ENCODE measurements around the gene CHRM3. TPM values are rescaled to one million over a fixed set of nuclear protein-coding genes. Genes with fewer than 3 reads are reported as not detected.

The CHRM3 gene
- total RNA-seq, 2 experiments from 2014 or later = not detected

DNA sequence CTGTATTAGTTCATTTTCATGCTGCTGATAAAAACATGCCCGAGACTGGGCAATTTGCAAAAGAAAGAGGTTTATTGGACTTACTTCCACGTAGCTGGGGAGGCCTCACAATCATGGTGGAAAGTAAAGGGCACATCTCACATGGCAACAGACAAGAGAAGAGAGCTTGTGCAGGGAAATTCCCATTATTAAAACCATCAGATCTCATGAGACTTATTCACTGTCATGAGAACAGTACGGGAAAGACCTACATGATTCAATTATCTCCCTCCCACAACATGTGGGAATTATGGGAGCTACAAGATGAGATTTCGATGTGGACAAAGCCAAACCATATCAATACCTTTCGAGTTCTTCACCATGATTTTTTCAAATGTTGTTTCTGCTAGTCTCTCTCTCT is 3.7 kb upstream of the CHRM3 start:
- Mint-ChIP-seq H3K27ac (no peak overlapping the region), H3K36me3 (ENCODE audit: low read depth) (no peaks in the 10 kb centered on the region), H3K27me3 (peaks cover 43% of the 10 kb centered on the region), H3K4me3 (no peak overlapping the region), H3K9me3 (no peaks in the 10 kb centered on the region), H3K4me1 (peaks cover 16% of the 10 kb centered on the region)
- ChIA-PET CTCF (no interaction called here), POLR2A (no interaction called here)
- no peak for DNase-seq

DNA sequence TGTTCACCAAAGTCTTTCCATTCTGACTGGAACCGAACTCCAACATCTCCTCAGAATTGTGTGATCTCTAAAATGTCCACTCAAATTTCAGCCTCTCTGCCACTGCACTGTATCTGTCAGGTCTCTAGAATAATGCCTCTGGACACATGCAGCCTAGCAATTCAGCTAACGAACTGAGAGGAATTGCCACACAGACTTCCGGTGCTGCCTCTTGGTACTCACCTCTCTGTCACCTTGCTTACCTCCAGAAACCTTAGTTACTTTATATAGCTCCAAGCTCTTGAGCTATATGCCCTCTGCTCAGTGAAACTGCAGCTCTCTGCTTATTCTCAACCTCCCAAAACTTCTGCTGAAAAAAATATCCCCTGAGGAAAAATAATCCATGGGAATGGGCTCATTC is 2.7 kb upstream of the CHRM3 start:
- peaks cover 22% of the 10 kb centered on the region for H3K4me1 Mint-ChIP-seq
- H3K27ac Mint-ChIP-seq = no peak overlapping the region
- CTCF ChIA-PET = interaction anchor here (0.7 kb wide), 1 partner anchor 10 kb away, joined by 3 read pairs; no protein-coding TSS in a partner anchor

DNA sequence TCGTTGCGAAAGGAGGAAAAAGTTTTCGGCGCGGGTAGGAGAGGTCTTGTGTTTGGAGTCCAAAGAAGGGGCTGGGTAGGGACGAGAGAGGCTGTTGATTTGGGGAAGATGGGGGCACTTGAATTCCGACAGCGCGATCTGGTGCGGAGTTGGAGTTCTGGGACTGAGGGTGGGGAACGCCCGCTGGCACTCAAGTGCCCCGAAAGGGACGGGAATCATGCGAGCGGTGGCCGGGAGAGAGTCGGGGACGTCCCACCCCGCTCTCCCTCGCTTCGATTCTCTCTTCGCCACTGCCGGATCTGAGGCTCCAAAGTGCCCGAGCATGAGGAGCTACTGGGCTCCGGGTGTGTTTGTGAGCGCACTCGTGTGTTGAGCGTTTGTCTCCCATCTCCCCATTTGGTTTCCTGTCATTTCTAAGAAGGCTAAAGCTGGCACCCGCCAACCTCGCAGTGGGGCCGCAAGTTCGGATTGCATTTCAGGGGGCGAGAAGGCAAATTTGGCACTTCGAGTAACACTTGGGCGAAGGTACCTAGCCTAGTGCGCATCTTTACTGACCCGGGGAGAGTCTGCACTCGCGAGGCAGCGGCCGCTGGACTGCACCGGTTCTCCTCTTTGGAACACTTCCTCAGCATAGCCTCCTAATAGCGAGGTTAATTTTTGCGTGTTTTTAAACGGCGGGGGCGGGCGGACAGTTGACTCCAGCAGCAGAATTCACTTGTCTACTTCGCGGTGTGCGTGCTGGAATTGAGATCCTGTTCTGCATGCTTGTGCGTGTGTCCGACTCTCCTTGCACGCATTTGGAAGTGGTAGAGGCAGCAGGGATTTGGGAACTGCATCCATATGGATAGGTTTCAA is 1.2 kb downstream of the CHRM3 start:
- peaks cover 65% of the 10 kb centered on the region for H3K27me3 Mint-ChIP-seq
- peak overlapping the region; percentile 43 for H3K4me3 Mint-ChIP-seq
- no peaks in the 10 kb centered on the region for H3K9me3 Mint-ChIP-seq
- H3K27ac Mint-ChIP-seq = no peak overlapping the region
- CTCF ChIA-PET = no interaction called here
- peaks cover 22% of the 10 kb centered on the region for H3K4me1 Mint-ChIP-seq
- H3K36me3 Mint-ChIP-seq (ENCODE audit: low read depth) = no peaks in the 10 kb centered on the region
- POLR2A ChIA-PET = no interaction called here
- DNase-seq = no peak

More for the DNA sequence above, 2.7 kb upstream of the CHRM3 start:
- no peaks in the 10 kb centered on the region for H3K36me3 Mint-ChIP-seq (ENCODE audit: low read depth)
- H3K4me3 Mint-ChIP-seq = no peak overlapping the region
- H3K27me3 Mint-ChIP-seq = peaks cover 53% of the 10 kb centered on the region
- POLR2A ChIA-PET = no interaction called here
- no peaks in the 10 kb centered on the region for H3K9me3 Mint-ChIP-seq
- DNase-seq = no peak

DNA sequence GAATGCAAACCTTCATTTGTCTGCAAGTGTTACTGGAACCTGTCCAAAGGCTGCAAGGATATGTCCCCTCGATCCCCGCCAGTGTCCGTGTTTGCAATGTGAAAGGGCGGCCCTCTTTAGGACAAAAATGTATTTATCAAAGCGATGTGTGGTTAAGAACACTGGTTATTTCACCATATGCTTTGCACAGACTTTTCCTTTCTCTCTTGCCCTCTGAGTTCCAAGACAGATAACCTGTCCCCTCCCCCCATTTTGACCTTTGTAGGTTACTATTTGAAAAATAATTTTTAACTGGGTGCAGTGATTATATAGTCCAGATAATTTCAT is 1.8 kb downstream of the CHRM3 start:
- Mint-ChIP-seq H3K4me3 (no peak overlapping the region), H3K27ac (no peak overlapping the region)
- CTCF ChIA-PET = no interaction called here

DNA sequence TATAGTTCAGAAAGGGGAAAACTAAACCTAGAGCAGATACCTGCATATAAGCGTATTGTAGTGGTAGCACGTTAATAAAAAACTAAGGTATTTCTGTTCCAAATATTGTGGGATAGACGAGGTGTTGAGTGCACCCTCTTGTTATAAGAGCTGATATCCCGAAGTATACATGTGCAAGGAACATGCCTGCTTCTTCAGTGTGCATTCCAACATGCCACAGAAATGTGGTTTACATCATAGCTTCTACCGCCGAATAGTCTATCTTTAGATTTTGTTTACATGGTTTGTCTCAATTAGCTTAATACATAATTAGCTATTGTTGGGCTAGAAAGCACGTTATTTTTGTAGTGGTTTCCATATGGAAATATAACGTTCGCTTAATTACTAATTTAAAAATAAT is 2.2 kb downstream of the CHRM3 start:
- no peak overlapping the region for H3K4me3 Mint-ChIP-seq
- no peaks in the 10 kb centered on the region for H3K36me3 Mint-ChIP-seq (ENCODE audit: low read depth)
- CTCF ChIA-PET = no interaction called here
- no peak overlapping the region for H3K27ac Mint-ChIP-seq
- H3K4me1 Mint-ChIP-seq = peaks cover 22% of the 10 kb centered on the region
- no peaks in the 10 kb centered on the region for H3K9me3 Mint-ChIP-seq
- POLR2A ChIA-PET = no interaction called here
- no peak for DNase-seq
- H3K27me3 Mint-ChIP-seq = peaks cover 59% of the 10 kb centered on the region

More for the DNA sequence above, 1.8 kb downstream of the CHRM3 start:
- no peaks in the 10 kb centered on the region for H3K9me3 Mint-ChIP-seq
- no peaks in the 10 kb centered on the region for H3K36me3 Mint-ChIP-seq (ENCODE audit: low read depth)
- DNase-seq = no peak
- POLR2A ChIA-PET = no interaction called here
- peaks cover 22% of the 10 kb centered on the region for H3K4me1 Mint-ChIP-seq
- peaks cover 62% of the 10 kb centered on the region for H3K27me3 Mint-ChIP-seq

DNA sequence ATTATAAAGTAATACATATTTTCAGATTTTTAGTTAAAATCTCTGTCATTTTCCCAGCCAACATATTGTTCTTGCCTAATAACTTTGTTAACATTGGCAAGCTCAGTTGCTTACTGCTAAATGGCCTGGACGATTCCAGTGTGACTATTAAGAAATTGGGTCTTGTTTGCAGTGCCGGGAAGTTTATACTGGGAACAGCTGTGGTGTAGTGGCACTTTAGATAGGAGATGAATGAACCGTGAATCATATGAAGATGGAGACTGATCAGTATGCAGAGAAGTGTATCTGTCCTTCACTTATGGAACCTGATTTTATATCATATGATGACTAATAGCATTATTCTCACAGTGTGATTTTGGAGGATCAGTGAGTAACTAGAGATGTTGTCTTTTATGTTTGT is 3.3 kb downstream of the CHRM3 start:
- no peaks in the 10 kb centered on the region for H3K9me3 Mint-ChIP-seq
- no peak for DNase-seq
- ChIA-PET POLR2A (no interaction called here), CTCF (no interaction called here)
- H3K27me3 Mint-ChIP-seq = peaks cover 53% of the 10 kb centered on the region
- H3K4me3 Mint-ChIP-seq = no peak overlapping the region
- no peak overlapping the region for H3K27ac Mint-ChIP-seq
- H3K36me3 Mint-ChIP-seq (ENCODE audit: low read depth) = no peaks in the 10 kb centered on the region
- peaks cover 22% of the 10 kb centered on the region for H3K4me1 Mint-ChIP-seq

DNA sequence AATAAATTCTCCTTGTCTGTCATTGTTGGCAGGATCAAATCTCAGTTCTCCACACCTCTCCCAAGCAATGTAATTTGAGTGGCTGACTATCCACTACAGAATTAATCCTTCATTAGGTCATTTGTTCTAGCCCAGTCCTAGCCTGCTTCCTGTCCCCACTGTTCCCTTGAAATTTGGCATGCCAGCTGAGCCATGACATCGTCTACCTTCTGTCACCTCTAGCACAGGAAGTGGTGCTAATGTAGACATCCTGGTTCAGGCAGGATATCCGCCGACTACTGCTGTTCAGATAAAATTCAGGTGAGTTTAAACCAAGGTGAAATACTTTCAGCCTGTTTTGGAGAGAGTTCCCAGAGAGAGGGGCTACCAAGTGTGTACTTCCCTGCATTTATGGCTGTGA is 5.9 kb downstream of the CHRM3 start:
- Mint-ChIP-seq H3K27me3 (peaks cover 42% of the 10 kb centered on the region), H3K27ac (no peak overlapping the region), H3K4me3 (no peak overlapping the region), H3K4me1 (peaks cover 10% of the 10 kb centered on the region), H3K36me3 (ENCODE audit: low read depth) (no peaks in the 10 kb centered on the region), H3K9me3 (no peaks in the 10 kb centered on the region)
- ChIA-PET POLR2A (no interaction called here), CTCF (no interaction called here)
- no peak for DNase-seq

DNA sequence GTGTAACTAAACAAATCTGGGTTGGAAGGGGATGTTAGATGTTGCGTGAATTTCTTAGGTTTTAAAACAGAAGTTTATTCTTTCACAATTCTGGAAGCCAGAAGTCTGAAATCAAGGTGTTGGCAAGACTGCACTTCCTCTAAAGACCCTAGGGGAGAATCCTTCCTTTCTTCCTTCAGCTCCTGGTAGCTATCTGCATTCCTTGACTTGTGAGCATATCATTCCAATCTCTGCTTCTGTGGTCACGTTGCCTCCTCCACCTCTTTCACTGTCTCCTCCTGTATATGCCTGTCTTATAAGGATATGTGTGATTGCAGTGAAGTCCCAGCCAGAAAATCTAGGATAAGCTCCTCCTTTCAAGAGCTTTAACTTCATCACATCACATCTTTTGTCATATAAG is 7.7 kb downstream of the CHRM3 start:
- Mint-ChIP-seq H3K4me1 (no peaks in the 10 kb centered on the region), H3K27ac (no peak overlapping the region), H3K27me3 (peaks cover 25% of the 10 kb centered on the region), H3K9me3 (no peaks in the 10 kb centered on the region), H3K36me3 (ENCODE audit: low read depth) (no peaks in the 10 kb centered on the region), H3K4me3 (no peak overlapping the region)
- ChIA-PET CTCF (interaction anchor here (0.5 kb wide), 1 partner anchor 172 kb away, joined by 3 read pairs; no protein-coding TSS in a partner anchor), POLR2A (no interaction called here)
- DNase-seq = no peak

DNA sequence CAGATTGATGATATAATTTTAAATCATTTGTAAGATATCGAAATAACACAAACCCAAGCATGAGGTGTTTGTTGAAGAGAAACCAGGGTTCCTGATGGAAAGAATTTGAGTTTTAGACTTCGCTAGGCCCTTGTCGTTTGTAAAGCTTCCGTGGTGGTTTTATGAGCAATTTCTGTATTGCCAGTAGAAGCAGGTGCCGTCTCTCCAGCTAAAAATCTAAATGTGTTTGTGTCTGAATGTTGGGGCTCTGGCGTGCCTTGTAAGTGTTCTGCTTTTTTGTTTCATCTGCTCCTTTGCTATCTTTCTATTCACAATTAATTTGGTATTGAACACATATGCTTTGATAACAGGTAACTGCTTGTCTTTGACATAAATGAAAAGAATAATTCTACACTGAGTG is 27.5 kb downstream of the CHRM3 start:
- no peak for DNase-seq
- no peaks in the 10 kb centered on the region for H3K36me3 Mint-ChIP-seq (ENCODE audit: low read depth)
- H3K9me3 Mint-ChIP-seq = peaks cover 7% of the 10 kb centered on the region
- H3K27me3 Mint-ChIP-seq = no peaks in the 10 kb centered on the region
- no peaks in the 10 kb centered on the region for H3K4me1 Mint-ChIP-seq
- no peak overlapping the region for H3K27ac Mint-ChIP-seq
- no peak overlapping the region for H3K4me3 Mint-ChIP-seq
- CTCF ChIA-PET = interaction anchor here (1.4 kb wide), 1 partner anchor 484 kb away, joined by 3 read pairs; no protein-coding TSS in a partner anchor
- POLR2A ChIA-PET = no interaction called here

DNA sequence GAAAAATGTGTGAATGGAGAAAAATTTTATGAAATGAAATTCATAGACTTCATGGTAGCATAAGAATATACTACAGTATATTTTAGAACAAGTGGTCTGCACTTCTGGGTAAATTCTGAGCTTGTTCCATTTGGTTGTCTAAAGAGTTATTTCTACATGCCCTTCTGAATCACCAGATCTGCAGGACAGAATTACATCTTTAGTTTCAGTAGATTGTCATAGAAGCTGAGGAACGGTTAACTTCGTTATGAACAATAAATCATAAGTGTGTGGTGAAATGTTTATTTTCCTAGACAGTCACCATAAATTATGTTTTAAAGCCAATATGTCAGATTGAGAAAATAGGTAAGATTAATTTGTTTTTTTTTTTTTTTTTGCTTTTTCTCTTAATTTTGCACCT is 30.9 kb downstream of the CHRM3 start:
- Mint-ChIP-seq H3K27me3 (no peaks in the 10 kb centered on the region), H3K4me3 (no peak overlapping the region), H3K4me1 (no peaks in the 10 kb centered on the region), H3K27ac (no peak overlapping the region), H3K9me3 (peaks cover 6% of the 10 kb centered on the region), H3K36me3 (ENCODE audit: low read depth) (no peaks in the 10 kb centered on the region)
- CTCF ChIA-PET = interaction anchor here (0.9 kb wide), 1 partner anchor 10 kb away, joined by 4 read pairs; no protein-coding TSS in a partner anchor
- no peak for DNase-seq
- POLR2A ChIA-PET = no interaction called here

DNA sequence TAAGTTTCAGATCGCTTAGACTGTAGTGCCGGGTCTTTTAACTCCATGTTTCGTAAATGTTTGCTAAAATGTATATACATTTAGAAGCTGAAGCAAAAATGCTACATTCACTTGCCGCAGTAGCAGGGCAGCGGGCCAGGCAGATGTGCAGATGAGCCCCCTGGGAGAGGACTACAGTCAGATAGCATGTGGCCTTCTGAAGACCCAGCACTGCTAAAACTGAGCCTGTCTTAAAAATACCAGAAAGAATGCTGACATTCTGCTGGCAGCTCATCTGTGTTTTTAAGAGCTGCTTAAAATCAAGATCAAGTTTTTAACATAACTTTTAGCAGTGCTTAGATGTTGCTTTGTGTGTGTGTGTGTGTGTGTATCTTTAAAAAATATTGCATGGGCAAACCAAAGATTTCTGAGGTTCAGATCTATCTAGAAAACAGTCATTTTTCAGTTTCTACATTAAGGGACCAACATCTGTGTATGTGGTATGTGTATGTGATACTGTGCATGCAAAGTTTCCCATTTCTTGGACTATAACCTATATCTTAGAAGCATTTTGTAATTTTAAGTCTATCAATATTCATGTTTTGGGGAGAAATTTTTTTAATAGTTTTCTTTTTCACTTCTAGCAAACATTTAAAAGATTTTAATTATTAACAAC is 31.7 kb downstream of the CHRM3 start:
- Mint-ChIP-seq H3K4me1 (no peaks in the 10 kb centered on the region), H3K36me3 (ENCODE audit: low read depth) (no peaks in the 10 kb centered on the region), H3K27ac (no peak overlapping the region), H3K4me3 (no peak overlapping the region), H3K27me3 (no peaks in the 10 kb centered on the region), H3K9me3 (peaks cover 3% of the 10 kb centered on the region)
- ChIA-PET CTCF (no interaction called here), POLR2A (no interaction called here)
- DNase-seq = no peak

DNA sequence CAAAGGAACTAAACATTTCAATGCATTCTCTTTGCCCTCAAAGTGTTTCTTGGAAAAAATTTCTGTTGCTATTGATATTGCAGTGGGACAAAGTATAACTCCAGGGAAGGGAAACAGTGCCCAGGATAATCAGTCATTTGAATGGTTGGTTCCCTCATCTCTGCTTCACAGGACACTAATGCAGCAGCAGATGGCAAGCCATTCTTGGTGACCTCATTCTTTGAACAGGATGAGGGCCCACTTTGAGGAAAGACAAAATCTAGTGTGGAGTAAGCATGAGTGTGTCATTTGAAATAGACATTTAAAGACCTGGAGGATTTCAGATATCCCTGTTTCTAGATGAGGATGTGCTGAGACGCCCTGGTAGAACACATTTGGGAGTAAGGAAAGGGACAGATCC is 32.3 kb downstream of the CHRM3 start:
- Mint-ChIP-seq H3K9me3 (peaks cover under 1% of the 10 kb centered on the region), H3K4me3 (no peak overlapping the region), H3K36me3 (ENCODE audit: low read depth) (no peaks in the 10 kb centered on the region), H3K4me1 (no peaks in the 10 kb centered on the region), H3K27me3 (no peaks in the 10 kb centered on the region), H3K27ac (no peak overlapping the region)
- POLR2A ChIA-PET = no interaction called here
- CTCF ChIA-PET = no interaction called here
- DNase-seq = no peak

DNA sequence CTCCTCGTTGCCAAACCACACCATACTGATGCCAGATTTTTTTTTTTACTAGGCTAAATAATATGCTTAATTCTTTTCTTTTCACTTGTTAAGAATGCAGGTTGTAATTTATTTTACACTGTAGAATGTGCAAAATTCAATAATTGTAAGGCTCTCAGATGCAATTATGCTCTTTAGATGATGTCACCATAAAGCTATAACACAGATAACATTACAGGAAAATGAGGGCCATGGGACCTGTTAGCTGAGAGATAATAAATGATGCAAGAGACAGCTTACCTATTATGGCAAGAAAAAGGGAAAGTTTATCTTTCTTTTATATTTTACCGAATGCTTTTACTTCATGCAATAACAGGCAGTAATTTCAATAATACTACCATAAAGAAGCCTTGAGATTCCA is 35.4 kb downstream of the CHRM3 start:
- Mint-ChIP-seq H3K4me3 (no peak overlapping the region), H3K9me3 (no peaks in the 10 kb centered on the region), H3K27ac (no peak overlapping the region), H3K27me3 (no peaks in the 10 kb centered on the region), H3K36me3 (ENCODE audit: low read depth) (no peaks in the 10 kb centered on the region), H3K4me1 (no peaks in the 10 kb centered on the region)
- no peak for DNase-seq
- POLR2A ChIA-PET = no interaction called here
- CTCF ChIA-PET = no interaction called here

DNA sequence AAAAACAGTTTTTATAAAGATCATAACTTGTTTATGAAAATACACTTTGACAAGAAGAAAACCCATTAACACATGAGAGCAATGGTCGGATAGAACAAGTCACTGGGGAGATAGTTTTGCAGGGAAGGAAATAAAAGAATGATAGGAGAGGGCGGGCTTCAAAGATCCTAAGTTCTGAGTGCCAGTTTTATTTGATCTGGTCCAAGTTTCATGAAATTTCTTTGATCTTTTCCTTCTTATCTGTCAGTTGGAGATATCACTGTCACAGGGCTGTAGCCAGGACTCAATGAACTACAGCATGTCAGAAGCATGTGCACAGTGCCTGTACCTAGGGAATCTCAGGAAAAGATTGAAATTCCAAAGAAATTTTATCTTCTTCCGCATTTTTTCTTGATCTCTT is 36.5 kb downstream of the CHRM3 start:
- no peaks in the 10 kb centered on the region for H3K36me3 Mint-ChIP-seq (ENCODE audit: low read depth)
- POLR2A ChIA-PET = no interaction called here
- H3K27me3 Mint-ChIP-seq = no peaks in the 10 kb centered on the region
- CTCF ChIA-PET = no interaction called here
- DNase-seq = no peak
- H3K9me3 Mint-ChIP-seq = no peaks in the 10 kb centered on the region
- no peak overlapping the region for H3K27ac Mint-ChIP-seq
- no peak overlapping the region for H3K4me3 Mint-ChIP-seq
- H3K4me1 Mint-ChIP-seq = no peaks in the 10 kb centered on the region

All from activated CD4-positive, alpha-beta memory T cell treated with anti-CD3 and anti-CD28 coated beads, Interleukin-2, amount 10 ng/mL, durations not matched to agents 7 days and 5 days (primary cell).